HG03175 (cell line): Measurements from ENCODE around the gene ANP32A.

Experiments used
- ATAC-seq: cut with Tn5 transposase; IDR thresholded peaks from one replicate; pipeline ENCODE4 v1.9.1; 2021; ENCODE audit warnings: mild to moderate bottlenecking, moderate library complexity; ENCODE audit not compliant: unreplicated experiment

Gene ANP32A

GRCh38 chr15:68800875-68801274 lies 19.8 kb downstream of the ANP32A start:
- ATAC-seq: no peak

- no peak for ATAC-seq
These were observed 22.2 kb downstream of the ANP32A start for GRCh38 chr15:68798346-68799094.

- no peak for ATAC-seq
These were observed 22.9 kb downstream of the ANP32A start for GRCh38 chr15:68797599-68798345.

GRCh38 chr15:68797191-68797590 lies 23.5 kb downstream of the ANP32A start:
- no peak for ATAC-seq

- ATAC-seq: no peak
These were observed 24.1 kb downstream of the ANP32A start for GRCh38 chr15:68796576-68796975.

GRCh38 chr15:68795298-68795848 lies 25.3 kb downstream of the ANP32A start:
- ATAC-seq: peak; percentile 68

- no peak for ATAC-seq
These were observed 25.8 kb downstream of the ANP32A start for GRCh38 chr15:68794863-68795262.

- no peak for ATAC-seq
These were observed 26.4 kb downstream of the ANP32A start for GRCh38 chr15:68794307-68794706.

- ATAC-seq: no peak
These were observed 26.9 kb downstream of the ANP32A start for GRCh38 chr15:68793776-68794175.

- ATAC-seq: no peak
These were observed 27.6 kb downstream of the ANP32A start for GRCh38 chr15:68792901-68793766.

- peak; percentile 47 for ATAC-seq
These were observed 29.0 kb downstream of the ANP32A start for GRCh38 chr15:68791431-68792283.

GRCh38 chr15:68790910-68791309 lies 29.8 kb downstream of the ANP32A start:
- no peak for ATAC-seq

- no peak for ATAC-seq
These were observed 30.5 kb downstream of the ANP32A start for GRCh38 chr15:68790242-68790575.

- ATAC-seq: no peak
These were observed 31.0 kb downstream of the ANP32A start for GRCh38 chr15:68789534-68790241.

GRCh38 chr15:68789091-68789490 lies 31.6 kb downstream of the ANP32A start:
- no peak for ATAC-seq

- ATAC-seq: no peak
These were observed 32.5 kb downstream of the ANP32A start for GRCh38 chr15:68788264-68788624.

GRCh38 chr15:68787609-68788263 lies 33.0 kb downstream of the ANP32A start:
- ATAC-seq: no peak

GRCh38 chr15:68786753-68787152 lies 33.9 kb downstream of the ANP32A start:
- no peak for ATAC-seq

- ATAC-seq: no peak
These were observed 35.2 kb downstream of the ANP32A start for GRCh38 chr15:68785541-68785940.
